GM19023 (cell line): ENCODE data around the gene HSPA4.
"Not testable (repeated sequence)": the region's sequence is repeated elsewhere in the genome, so short reads cannot be mapped to it uniquely, and the experiment has no call there.

Experiments used
- ATAC-seq: cut with Tn5 transposase; IDR thresholded peaks from one replicate; pipeline ENCODE4 v1.9.1; 2021; ENCODE audit warnings: mild to moderate bottlenecking, moderate library complexity; ENCODE audit not compliant: unreplicated experiment

Gene HSPA4

GRCh38 chr5:133051542-133052316, at the start of gene HSPA4:
Gene HSPA4, plus strand, starts transcription at chr5:133052013. Its CDS starts 238 bp downstream, at chr5:133052251.
- peak; percentile 80 for ATAC-seq

- no peak for ATAC-seq
These were observed 45.2 kb upstream of the HSPA4 start for GRCh38 chr5:133006653-133007052.

- not testable (repeated sequence) for ATAC-seq
These were observed 43.4 kb upstream of the HSPA4 start for GRCh38 chr5:133008455-133008854.

GRCh38 chr5:133015466-133015865, 36.3 kb upstream of the HSPA4 start:
- ATAC-seq: no peak

GRCh38 chr5:133017964-133018363, 33.8 kb upstream of the HSPA4 start:
- no peak for ATAC-seq

- not testable (repeated sequence) for ATAC-seq
These were observed 32.3 kb upstream of the HSPA4 start for GRCh38 chr5:133019471-133019870.

- ATAC-seq: peak; percentile 97
These were observed 25.8 kb upstream of the HSPA4 start, which contains the start of gene ZCCHC10 for GRCh38 chr5:133025804-133026663. Gene ZCCHC10, minus strand, starts transcription at chr5:133026549. Its CDS starts 12 bp downstream, at chr5:133026537.

- ATAC-seq: no peak
These were observed 25.1 kb upstream of the HSPA4 start for GRCh38 chr5:133026664-133027153.

- ATAC-seq: no peak
These were observed 22.4 kb upstream of the HSPA4 start for GRCh38 chr5:133029416-133029815.

- ATAC-seq: no peak
These were observed 21.3 kb upstream of the HSPA4 start for GRCh38 chr5:133030343-133031005.

GRCh38 chr5:133032852-133033742, 18.7 kb upstream of the HSPA4 start:
- peak; percentile 75 for ATAC-seq

- no peak for ATAC-seq
These were observed 17.7 kb upstream of the HSPA4 start for GRCh38 chr5:133034064-133034463.

- ATAC-seq: no peak
These were observed 16.6 kb upstream of the HSPA4 start for GRCh38 chr5:133035224-133035623.

GRCh38 chr5:133036677-133037076, 15.1 kb upstream of the HSPA4 start:
- ATAC-seq: not testable (repeated sequence)

- no peak for ATAC-seq
These were observed 10.5 kb upstream of the HSPA4 start for GRCh38 chr5:133041157-133041784.

- ATAC-seq: no peak
These were observed 9.9 kb upstream of the HSPA4 start for GRCh38 chr5:133041910-133042309.

GRCh38 chr5:133046560-133046959, 5.3 kb upstream of the HSPA4 start:
- not testable (repeated sequence) for ATAC-seq

- ATAC-seq: no peak
These were observed 4.4 kb upstream of the HSPA4 start for GRCh38 chr5:133047404-133047803.

GRCh38 chr5:133048993-133049725, 2.7 kb upstream of the HSPA4 start:
- no peak for ATAC-seq
